IMR-90 (cell line): Measurements from ENCODE around the gene FBXL7.

Experiments
- CTCF ChIP-seq: conservative IDR thresholded peaks from 2 replicates; pipeline ENCODE4 v1.5.1; 2012; ENCODE audit warnings: mild to moderate bottlenecking, low read depth, low read length, improper control_type of control experiment
- ELK1 ChIP-seq: fragments of 150-350 bp; IDR thresholded peaks from 2 replicates; pipeline ENCODE4 v1.6.1; 2016; ENCODE audit warnings: low read depth, mild to moderate bottlenecking, low read length, moderate library complexity, borderline replicate concordance
- NFE2L2 ChIP-seq: fragments of 150-350 bp; IDR thresholded peaks from 2 replicates; pipeline ENCODE4 v1.6.1; 2016; ENCODE audit warnings: low read depth, mild to moderate bottlenecking, low read length
- POLR2A ChIP-seq: IDR thresholded peaks from 2 replicates; pipeline ENCODE4 v1.6.1; 2012; ENCODE audit warnings: mild to moderate bottlenecking, low read depth, low read length
- RFX5 ChIP-seq: IDR thresholded peaks from 2 replicates; pipeline ENCODE4 v1.8.0; 2012; ENCODE audit warnings: low read depth, mild to moderate bottlenecking, low read length, moderate library complexity

DNA sequence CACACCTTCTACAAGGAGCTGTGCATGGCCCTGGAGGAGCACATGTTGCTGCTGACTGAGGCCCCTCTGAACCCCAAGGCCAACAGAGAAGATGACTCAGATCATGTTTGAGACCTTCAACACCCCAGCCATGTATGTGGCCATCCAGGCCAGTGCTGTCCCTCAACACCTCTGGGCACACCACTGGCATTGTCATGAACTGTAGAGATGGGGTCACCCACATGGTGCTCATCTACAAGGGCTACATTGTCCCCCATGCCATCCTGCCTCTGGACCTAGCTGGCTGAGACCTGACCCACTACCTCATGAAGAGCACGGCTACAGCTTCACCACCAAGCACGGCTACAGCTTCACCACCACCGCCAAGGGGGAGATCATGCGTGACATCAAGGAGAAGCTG is 49.0 kb upstream of the FBXL7 start:
- TF ChIP-seq NFE2L2 = no peak
- no peak for TF ChIP-seq CTCF
- TF ChIP-seq POLR2A = no peak
- no peak for TF ChIP-seq ELK1
- no peak for TF ChIP-seq RFX5
